Fibroblast of peridontal ligament (primary cell): Measurements from ENCODE around the gene MDFIC.

ENCODE experiments used
- DNase-seq: peaks from one replicate; pipeline ENCODE4 v3.0.0-alpha.2; 2010; ENCODE audit errors: extremely low read depth

MDFIC gene

GRCh38 chr7:114989531-114989930, 67.6 kb downstream of the MDFIC start:
- peak; percentile 52 for DNase-seq

GRCh38 chr7:114997487-114998404, 75.9 kb downstream of the MDFIC start:
- peak; percentile 24 for DNase-seq

- no peak for DNase-seq
Measured at GRCh38 chr7:115004121-115004520, 82.2 kb downstream of the MDFIC start.

GRCh38 chr7:115005251-115005650, 83.4 kb downstream of the MDFIC start:
- DNase-seq, result no peak

- DNase-seq, result no peak
Measured at GRCh38 chr7:115005953-115006352, 84.1 kb downstream of the MDFIC start.

- peak; percentile 51 for DNase-seq
Measured at GRCh38 chr7:115007751-115008150, 85.9 kb downstream of the MDFIC start.

GRCh38 chr7:115008465-115009114, 86.7 kb downstream of the MDFIC start:
- peak; percentile 85 for DNase-seq

GRCh38 chr7:115009139-115009538, 87.2 kb downstream of the MDFIC start:
- DNase-seq, result no peak

- DNase-seq, result peak; percentile 96
Measured at GRCh38 chr7:115009736-115010440, 88.0 kb downstream of the MDFIC start.

GRCh38 chr7:115010441-115010820, 88.5 kb downstream of the MDFIC start:
- DNase-seq, result no peak

- DNase-seq, result no peak
Measured at GRCh38 chr7:115013886-115014285, 92.0 kb downstream of the MDFIC start.

GRCh38 chr7:115014794-115015193, 92.9 kb downstream of the MDFIC start:
- no peak for DNase-seq

GRCh38 chr7:115015619-115016018, 93.7 kb downstream of the MDFIC start:
- DNase-seq, result peak; percentile 87

- no peak for DNase-seq
Measured at GRCh38 chr7:115019882-115020605, 98.2 kb downstream of the MDFIC start.

- DNase-seq, result no peak
Measured at GRCh38 chr7:115023219-115023618, 101.3 kb downstream of the MDFIC start.

GRCh38 chr7:115024276-115024675, 102.4 kb downstream of the MDFIC start:
- no peak for DNase-seq

- DNase-seq, result no peak
Measured at GRCh38 chr7:115032715-115033703, 111.1 kb downstream of the MDFIC start.

- no peak for DNase-seq
Measured at GRCh38 chr7:115033917-115034459, 112.1 kb downstream of the MDFIC start.

- DNase-seq, result no peak
Measured at GRCh38 chr7:115034515-115034914, 112.6 kb downstream of the MDFIC start.

- peak; percentile 14 for DNase-seq
Measured at GRCh38 chr7:115037128-115037802, 115.4 kb downstream of the MDFIC start.
